NCI-H146 (cell line): ENCODE measurements around the gene ZKSCAN5.
"Not testable (repeated sequence)": the region's sequence is repeated elsewhere in the genome, so short reads cannot be mapped to it uniquely, and the experiment has no call there.

ENCODE experiments used
- DNase-seq: peaks from one replicate; lab custom pipeline; 2025; lab: John Stamatoyannopoulos, UW

ZKSCAN5 gene

GRCh38 chr7:99551767-99552463, 47.5 kb downstream of the ZKSCAN5 start, which contains the start of gene FAM200A:
TSS of gene FAM200A (minus strand) at chr7:99552114. CDS start at chr7:99548407, 3,707 bp downstream.
- peak; percentile 91 for DNase-seq

GRCh38 chr7:99553039-99553438, 48.6 kb downstream of the ZKSCAN5 start:
- no peak for DNase-seq

GRCh38 chr7:99554939-99555338, 50.5 kb downstream of the ZKSCAN5 start:
- no peak for DNase-seq

- DNase-seq = no peak
Observed at GRCh38 chr7:99557196-99557607, 52.7 kb downstream of the ZKSCAN5 start.

- no peak for DNase-seq
Observed at GRCh38 chr7:99557940-99558305, 53.5 kb downstream of the ZKSCAN5 start.

- DNase-seq = peak; percentile 94
Observed at GRCh38 chr7:99558306-99559174, 54.1 kb downstream of the ZKSCAN5 start, which contains the start of gene ZNF655. TSS of gene ZNF655 (plus strand) at chr7:99558642. CDS start at chr7:99560560, 1,918 bp downstream.

GRCh38 chr7:99559175-99559915, 54.9 kb downstream of the ZKSCAN5 start:
- no peak for DNase-seq

- no peak for DNase-seq
Observed at GRCh38 chr7:99560834-99561736, 56.6 kb downstream of the ZKSCAN5 start.

GRCh38 chr7:99561737-99562051, 57.2 kb downstream of the ZKSCAN5 start:
- no peak for DNase-seq

- no peak for DNase-seq
Observed at GRCh38 chr7:99562114-99562784, 57.8 kb downstream of the ZKSCAN5 start.

GRCh38 chr7:99562832-99563231, 58.4 kb downstream of the ZKSCAN5 start:
- no peak for DNase-seq

- no peak for DNase-seq
Observed at GRCh38 chr7:99563650-99564049, 59.2 kb downstream of the ZKSCAN5 start.

GRCh38 chr7:99568770-99569169, 64.3 kb downstream of the ZKSCAN5 start:
- not testable (repeated sequence) for DNase-seq

- DNase-seq = no peak
Observed at GRCh38 chr7:99571768-99572167, 67.3 kb downstream of the ZKSCAN5 start.

GRCh38 chr7:99573257-99573656, 68.8 kb downstream of the ZKSCAN5 start:
- no peak for DNase-seq

- DNase-seq = no peak
Observed at GRCh38 chr7:99576251-99576650, 71.8 kb downstream of the ZKSCAN5 start.

GRCh38 chr7:99579281-99579955, 75.0 kb downstream of the ZKSCAN5 start:
- no peak for DNase-seq

GRCh38 chr7:99579956-99580777, 75.7 kb downstream of the ZKSCAN5 start:
- peak; percentile 71 for DNase-seq

- DNase-seq = not testable (repeated sequence)
Observed at GRCh38 chr7:99580778-99581332, 76.4 kb downstream of the ZKSCAN5 start.
